Peyer's patch (tissue), 4 donors: ENCODE results near the gene FAM50B.

Experiments
- CTCF ChIP-seq, 6 experiments: fragments of 450-650 bp in 4 of 6; fragments of 200-600 bp in 2 of 6; sonication (generic) in 1 of 6; IDR thresholded peaks; one replicate each; pipeline ENCODE4 v1.5.1; 2017 to 2019; ENCODE audit warnings: antibody characterized with exemption in 6 of 6, mild to moderate bottlenecking in 3 of 6, moderate library complexity in 1 of 6
- POLR2A ChIP-seq, 2 donors: fragments of 450-650 bp; IDR thresholded peaks; one replicate each; pipeline ENCODE4 v1.5.1; 2017; ENCODE audit warnings: antibody characterized with exemption in 2 of 2, mild to moderate bottlenecking in 2 of 2, moderate library complexity in 2 of 2

- TF ChIP-seq CTCF (IDR thresholded peaks at IDR 0.05): no peak
- TF ChIP-seq POLR2A (IDR thresholded peaks at IDR 0.05): no peak
Observed at GRCh38 chr6:3849681-3850450, 693 bp downstream of the FAM50B start.
